HCT116 (cell line): Measurements from ENCODE around the gene ROBO1. TPM values are rescaled to one million over a fixed set of nuclear protein-coding genes. Genes with fewer than 3 reads are reported as not detected.

Experiments
- ATAC-seq: fragments of 200-7000 bp; cut with Tn5 transposase; 2 replicates; pipeline ENCODE4 v1.9.1; 2020; ENCODE audit warnings: mild to moderate bottlenecking, moderate library complexity
- BruUV-seq: library from RNA; stranded (reverse); fragments of 400-500 nt; replicated peaks from 2 replicates; lab custom pipeline; 2021; lab: Mats Ljungman, UMichigan
- CTCF ChIA-PET: fragments of 300-600 bp; sonication (Branson Sonifier 250); formaldehyde crosslinking; loops from one replicate; lab custom pipeline; 2021; ENCODE audit warnings: antibody characterized with exemption; lab: Charles Lee
- POLR2A ChIA-PET: fragments of 300-600, 350-600 bp; sonication (Branson Sonifier 250); formaldehyde crosslinking; loops from one replicate; lab custom pipeline; 2021; ENCODE audit warnings: antibody characterized with exemption; lab: Charles Lee
- RAD21 ChIA-PET, 2 experiments: fragments of 300-600 bp; sonication (Branson Sonifier 250); formaldehyde crosslinking; loops; one replicate each; lab custom pipeline; 2023; ENCODE audit warnings: low total read pairs in 2 of 2; ENCODE audit not compliant: uncharacterized antibody in 2 of 2, unreplicated experiment in 2 of 2, low non-redundant PET in 1 of 2; lab: Charles Lee
- DNase-seq: peaks from one replicate; pipeline ENCODE4 v3.0.0-alpha.2; 2010; ENCODE audit warnings: low read depth, low spot score
- H2AFZ ChIP-seq: fragments of 200-600 bp; shearing (Covaris generic), sonication (generic); 2 replicates; pipeline ENCODE4 v1.6.1; 2017; ENCODE audit warnings: low read depth, mixed run types, mixed read lengths, antibody characterized with exemption, low read length; ENCODE audit not compliant: poor library complexity, severe bottlenecking
- H3K27ac ChIP-seq: 2 replicates; pipeline ENCODE4 v1.5.1; 2012; ENCODE audit warnings: low read depth, low read length
- H3K27me3 ChIP-seq: fragments of 200-600 bp; sonication (generic); 2 replicates; pipeline ENCODE4 v1.6.1; 2016; ENCODE audit warnings: mixed run types, low read length, mixed read lengths; ENCODE audit not compliant: insufficient read depth
- H3K36me3 ChIP-seq, 2 experiments: fragments of 200-500 bp in 1 of 2; fragments of 200-600 bp in 1 of 2; sonication (Bioruptor generic) in 1 of 2; sonication (generic) in 1 of 2; 2 replicates each; pipeline versions ENCODE4 v1.5.1 to v1.6.1; 2014 to 2016; ENCODE audit warnings: low read length in 2 of 2, inconsistent platforms in 1 of 2, mixed read lengths in 1 of 2, mixed run types in 1 of 2; ENCODE audit not compliant: insufficient read depth in 2 of 2, control insufficient read depth in 1 of 2
- H3K4me1 ChIP-seq, 2 experiments: fragments of 200-600 bp in 1 of 2; sonication (generic) in 1 of 2; 2 replicates each; pipeline versions ENCODE4 v1.5.1 to v1.6.1; 2012 to 2017; ENCODE audit warnings: low read length in 2 of 2, inconsistent platforms in 1 of 2, mild to moderate bottlenecking in 1 of 2, mixed read lengths in 1 of 2, mixed run types in 1 of 2, moderate library complexity in 1 of 2; ENCODE audit not compliant: insufficient read depth in 2 of 2, control insufficient read depth in 1 of 2
- H3K4me2 ChIP-seq: fragments of 200-600 bp; sonication (generic); 2 replicates; pipeline ENCODE4 v1.6.1; 2017; ENCODE audit warnings: mixed run types, low read length, mixed read lengths
- H3K4me3 ChIP-seq, 2 experiments: fragments of 200-600 bp in 1 of 2; sonication (generic) in 1 of 2; replicated peaks in 1 of 2; 2 replicates each; pipeline ENCODE4 v1.5.1; 2011 to 2016; ENCODE audit warnings: low read length in 2 of 2, control low read depth in 1 of 2, low read depth in 1 of 2, mild to moderate bottlenecking in 1 of 2, mixed read lengths in 1 of 2, mixed run types in 1 of 2
- H3K79me2 ChIP-seq: fragments of 200-600 bp; sonication (generic); 2 replicates; pipeline ENCODE4 v1.6.1; 2017; ENCODE audit warnings: mild to moderate bottlenecking, mixed run types, low read length, moderate library complexity, mixed read lengths; ENCODE audit not compliant: insufficient read depth
- H3K9ac ChIP-seq: fragments of 200-600 bp; sonication (generic); 2 replicates; pipeline ENCODE4 v1.6.1; 2016; ENCODE audit warnings: low read length, mixed read lengths
- H3K9me2 ChIP-seq: fragments of 200-600 bp; sonication (generic), shearing (Covaris generic); 2 replicates; pipeline ENCODE4 v1.6.1; 2017; ENCODE audit warnings: mixed run types, mild to moderate bottlenecking, moderate library complexity; ENCODE audit not compliant: insufficient read depth
- H3K9me3 ChIP-seq, 2 experiments: fragments of 200-500 bp in 1 of 2; fragments of 200-600 bp in 1 of 2; sonication (Bioruptor generic) in 1 of 2; sonication (generic) in 1 of 2; 2 replicates each; pipeline ENCODE4 v1.6.1; 2014 to 2017; ENCODE audit warnings: low read length in 2 of 2, mixed read lengths in 2 of 2, inconsistent platforms in 1 of 2, low read depth in 1 of 2, mild to moderate bottlenecking in 1 of 2, mixed run types in 1 of 2, moderate library complexity in 1 of 2; ENCODE audit not compliant: control insufficient read depth in 1 of 2, insufficient read depth in 1 of 2
- H4K20me1 ChIP-seq: fragments of 200-600 bp; sonication (generic), shearing (Covaris generic); 2 replicates; pipeline ENCODE4 v1.6.1; 2017; ENCODE audit warnings: mixed run types, mild to moderate bottlenecking, moderate library complexity; ENCODE audit not compliant: insufficient read depth
- EGR1 ChIP-seq: IDR thresholded peaks from 2 replicates; pipeline ENCODE4 v1.6.1; 2012; ENCODE audit warnings: low read depth
- JUND ChIP-seq: IDR thresholded peaks from 2 replicates; pipeline ENCODE4 v1.6.1; 2012
- POLR2A ChIP-seq: IDR thresholded peaks from 2 replicates; pipeline ENCODE4 v1.7.0; 2011; ENCODE audit warnings: borderline replicate concordance; ENCODE audit not compliant: insufficient read depth, insufficient read length; ENCODE audit errors: extremely low read depth
- POLR2AphosphoS5 ChIP-seq: IDR thresholded peaks from 2 replicates; pipeline ENCODE4 v1.6.1; 2011; ENCODE audit warnings: mild to moderate bottlenecking, low read depth, low read length, moderate library complexity
- REST ChIP-seq: IDR thresholded peaks from 2 replicates; pipeline ENCODE4 v1.6.1; 2012; ENCODE audit warnings: low read depth
- SRF ChIP-seq: IDR thresholded peaks from 2 replicates; pipeline ENCODE4 v1.6.1; 2012; ENCODE audit warnings: low read depth
- ZBTB33 ChIP-seq: IDR thresholded peaks from 2 replicates; pipeline ENCODE4 v1.6.1; 2011; ENCODE audit warnings: mild to moderate bottlenecking, low read length, moderate library complexity; ENCODE audit not compliant: insufficient replicate concordance; ENCODE audit errors: extremely low read depth
- intact Hi-C: fragments of 100-400 bp; cut with micrococcal nuclease; formaldehyde crosslinking; loops from 2 replicates; pipeline ENCODE4 v1.10.0; 2022
- total RNA-seq: library from RNA; stranded (reverse); gene quantifications from one replicate; pipeline ENCODE4 v1.2.1, GENCODE V29; 2021; ENCODE audit not compliant: unreplicated experiment

ROBO1 gene
- total RNA-seq, 1 experiment from 2014 or later = 0.27 TPM

- TF ChIP-seq REST (no peak), SRF (no peak), ZBTB33 (no peak), EGR1 (no peak), JUND (no peak), POLR2AphosphoS5 (no peak)
Observed at GRCh38 chr3:78918361-78919020, 849.3 kb downstream of the ROBO1 start (continued).

DNA sequence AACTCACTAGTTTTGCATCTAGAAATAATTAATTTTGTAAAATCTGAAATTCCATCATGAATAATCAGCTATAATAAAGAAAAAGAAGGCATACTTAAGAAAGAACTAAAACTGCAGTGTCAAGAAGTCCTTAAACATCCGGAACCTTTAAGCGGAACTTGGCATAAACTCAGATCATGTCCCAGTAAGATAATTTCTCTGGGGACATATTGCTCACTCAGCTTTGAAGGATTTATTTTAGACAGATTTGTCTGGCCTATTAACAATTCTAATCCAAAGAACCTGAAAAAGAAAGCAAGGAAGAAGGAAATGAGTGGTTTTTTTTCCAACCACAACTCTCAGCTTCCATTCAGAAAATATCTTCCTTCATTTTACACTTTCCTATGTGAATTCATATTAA, 850.3 kb downstream of the ROBO1 start:
- no peak overlapping the region for H3K27ac ChIP-seq
- H3K9ac ChIP-seq = no peak overlapping the region
- no peak for TF ChIP-seq POLR2AphosphoS5
- TF ChIP-seq POLR2A = no peak
- ChIA-PET RAD21 (no interaction called here), POLR2A (no interaction called here), CTCF (no interaction called here)
- no peaks in the 10 kb centered on the region for H4K20me1 ChIP-seq
- DNase-seq (no peak), ATAC-seq (no peak)
- intact Hi-C loops = no loop called here
- no peaks in the 10 kb centered on the region for H3K9me2 ChIP-seq
- H3K9me3 ChIP-seq = peaks cover 0 to 22% of the 10 kb centered on the region in 2 experiments; a peak in 1 of 4 replicates
- H3K36me3 ChIP-seq = no peaks in the 10 kb centered on the region
- H3K27me3 ChIP-seq = no peaks in the 10 kb centered on the region
- BruUV-seq = no TSS peak
- no peak overlapping the region for H3K4me3 ChIP-seq
- no peaks in the 10 kb centered on the region for H3K4me1 ChIP-seq
- H2AFZ ChIP-seq = no peak overlapping the region
- no peaks in the 10 kb centered on the region for H3K79me2 ChIP-seq
- no peak overlapping the region for H3K4me2 ChIP-seq
